Neural crest cell (in vitro differentiated cells): ENCODE results near the gene VANGL1. TPM values are rescaled to one million over a fixed set of nuclear protein-coding genes. Genes with fewer than 3 reads are reported as not detected.

Experiments
- DNase-seq: peaks from one replicate; pipeline ENCODE4 v3.0.0; 2021; ENCODE audit warnings: low read depth, mixed read lengths, low spot score
- H3K27ac Mint-ChIP-seq: one replicate; pipeline ENCODE4 v1.8.0; 2021; ENCODE audit warnings: mild to moderate bottlenecking, mixed read lengths; ENCODE audit not compliant: unreplicated experiment
- H3K27me3 Mint-ChIP-seq: 2 replicates; pipeline ENCODE4 v1.8.0; 2021; ENCODE audit warnings: low read depth, mild to moderate bottlenecking, mixed read lengths
- H3K36me3 Mint-ChIP-seq: 2 replicates; pipeline ENCODE4 v1.8.0; 2021; ENCODE audit warnings: low read depth, mild to moderate bottlenecking, mixed read lengths
- H3K4me1 Mint-ChIP-seq: 2 replicates; pipeline ENCODE4 v1.8.0; 2021; ENCODE audit warnings: mixed read lengths
- H3K4me3 Mint-ChIP-seq: one replicate; pipeline ENCODE4 v1.8.0; 2021; ENCODE audit warnings: mild to moderate bottlenecking, mixed read lengths
- H3K9me3 Mint-ChIP-seq: 2 replicates; pipeline ENCODE4 v1.8.0; 2021; ENCODE audit warnings: mixed read lengths
- total RNA-seq: library from RNA; stranded (reverse); gene quantifications from 2 replicates; pipeline ENCODE4 v1.2.1, GENCODE V29; 2021
- TF ChIP-seq, protein P1 (sequence below): fragments of 200-600 bp; sonication (generic); conservative IDR thresholded peaks from 2 replicates; pipeline ENCODE4 v1.5.0; 2021; ENCODE audit warnings: antibody characterized with exemption, mild to moderate bottlenecking

Gene VANGL1
- total RNA-seq, 1 donor from 2014 or later, result 5.4 TPM

DNA sequence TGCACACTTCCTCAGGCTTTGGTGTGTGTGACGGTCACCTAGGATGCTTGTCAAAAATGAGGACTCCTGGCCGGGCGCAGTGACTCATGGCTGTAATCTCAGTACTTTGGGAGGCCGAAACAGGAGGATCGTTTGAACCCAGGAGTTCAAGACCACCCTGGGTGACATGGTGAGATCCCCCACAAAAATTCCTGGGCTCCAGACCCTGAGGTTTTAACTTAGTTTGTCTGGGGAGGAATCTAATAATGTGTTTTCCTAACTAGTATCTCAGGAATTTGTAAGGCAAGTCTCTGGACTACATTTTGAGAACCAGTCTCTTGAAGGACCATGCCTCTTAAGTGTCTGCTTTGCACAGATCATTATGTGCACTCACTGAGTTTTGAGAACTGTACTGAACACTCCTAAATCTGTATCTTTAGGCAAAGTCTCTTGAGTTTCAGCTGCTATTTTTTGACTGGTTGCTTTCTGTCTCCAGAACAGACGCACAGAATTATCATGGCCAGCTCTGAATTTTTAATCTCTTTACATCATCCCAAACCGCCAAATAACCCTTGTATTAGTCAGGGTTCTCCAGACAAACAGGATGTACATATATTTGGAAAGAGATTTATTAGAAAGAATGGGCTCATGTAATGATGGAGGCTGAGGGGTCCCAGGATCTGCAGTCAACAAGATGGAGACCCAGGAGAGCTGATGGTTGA, 45.5 kb upstream of the VANGL1 start:
- DNase-seq, result no peak
- Mint-ChIP-seq H3K36me3 (no peaks in the 10 kb centered on the region), H3K9me3 (peaks cover 6% of the 10 kb centered on the region), H3K27me3 (peaks cover under 1% of the 10 kb centered on the region), H3K4me1 (peaks cover 8% of the 10 kb centered on the region), H3K4me3 (no peak overlapping the region), H3K27ac (no peak overlapping the region)
- TF ChIP-seq, protein P1, sequence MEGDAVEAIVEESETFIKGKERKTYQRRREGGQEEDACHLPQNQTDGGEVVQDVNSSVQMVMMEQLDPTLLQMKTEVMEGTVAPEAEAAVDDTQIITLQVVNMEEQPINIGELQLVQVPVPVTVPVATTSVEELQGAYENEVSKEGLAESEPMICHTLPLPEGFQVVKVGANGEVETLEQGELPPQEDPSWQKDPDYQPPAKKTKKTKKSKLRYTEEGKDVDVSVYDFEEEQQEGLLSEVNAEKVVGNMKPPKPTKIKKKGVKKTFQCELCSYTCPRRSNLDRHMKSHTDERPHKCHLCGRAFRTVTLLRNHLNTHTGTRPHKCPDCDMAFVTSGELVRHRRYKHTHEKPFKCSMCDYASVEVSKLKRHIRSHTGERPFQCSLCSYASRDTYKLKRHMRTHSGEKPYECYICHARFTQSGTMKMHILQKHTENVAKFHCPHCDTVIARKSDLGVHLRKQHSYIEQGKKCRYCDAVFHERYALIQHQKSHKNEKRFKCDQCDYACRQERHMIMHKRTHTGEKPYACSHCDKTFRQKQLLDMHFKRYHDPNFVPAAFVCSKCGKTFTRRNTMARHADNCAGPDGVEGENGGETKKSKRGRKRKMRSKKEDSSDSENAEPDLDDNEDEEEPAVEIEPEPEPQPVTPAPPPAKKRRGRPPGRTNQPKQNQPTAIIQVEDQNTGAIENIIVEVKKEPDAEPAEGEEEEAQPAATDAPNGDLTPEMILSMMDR, result no peak

DNA sequence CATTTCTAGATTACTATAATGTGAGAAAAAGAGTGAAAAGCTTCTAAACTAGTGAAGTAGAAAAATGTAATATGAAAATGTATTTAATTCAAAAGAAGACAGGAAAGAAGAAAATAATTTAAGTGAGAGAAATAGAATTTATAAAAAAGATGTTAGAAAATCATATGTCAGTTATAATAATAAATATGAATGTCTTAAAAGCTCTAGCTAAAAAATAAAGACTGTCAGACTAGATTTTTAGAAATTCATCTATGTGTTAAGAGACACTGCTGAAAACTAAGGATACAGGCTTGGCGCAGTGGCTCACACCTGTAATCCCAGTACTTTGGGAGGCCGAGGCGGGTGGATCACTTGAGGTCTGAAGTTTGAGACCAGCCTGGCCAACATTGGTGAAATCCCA, 37.3 kb upstream of the VANGL1 start:
- Mint-ChIP-seq H3K4me1 (peaks cover 4% of the 10 kb centered on the region), H3K4me3 (no peak overlapping the region), H3K27ac (no peak overlapping the region), H3K36me3 (no peaks in the 10 kb centered on the region), H3K9me3 (peaks cover 6% of the 10 kb centered on the region), H3K27me3 (peaks cover 4% of the 10 kb centered on the region)
- no peak for DNase-seq
- TF ChIP-seq, protein P1, result no peak

DNA sequence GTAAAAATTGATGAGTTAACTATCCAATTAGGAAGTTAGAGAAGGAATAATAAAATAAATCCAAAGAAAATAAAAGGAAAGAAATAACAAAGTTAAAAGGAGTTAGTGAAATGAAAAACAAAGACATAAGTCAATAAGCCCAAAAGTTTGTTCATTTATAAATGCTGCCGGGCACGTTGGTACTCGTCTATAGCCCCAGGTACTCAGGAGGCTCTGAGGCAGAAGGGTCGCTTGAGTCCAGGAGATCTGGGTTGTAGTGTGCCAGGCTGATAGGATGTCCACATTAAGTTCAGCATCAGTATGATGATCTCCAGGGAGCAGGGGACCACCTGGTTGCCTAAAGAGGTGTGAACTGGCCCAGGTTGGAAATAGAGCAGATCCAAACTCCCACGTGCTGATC, 35.5 kb upstream of the VANGL1 start:
- TF ChIP-seq, protein P1, result no peak
- Mint-ChIP-seq H3K4me1 (peaks cover 4% of the 10 kb centered on the region), H3K27ac (no peak overlapping the region), H3K27me3 (peaks cover 3% of the 10 kb centered on the region), H3K36me3 (no peaks in the 10 kb centered on the region), H3K4me3 (no peak overlapping the region), H3K9me3 (peaks cover 3% of the 10 kb centered on the region)
- no peak for DNase-seq

DNA sequence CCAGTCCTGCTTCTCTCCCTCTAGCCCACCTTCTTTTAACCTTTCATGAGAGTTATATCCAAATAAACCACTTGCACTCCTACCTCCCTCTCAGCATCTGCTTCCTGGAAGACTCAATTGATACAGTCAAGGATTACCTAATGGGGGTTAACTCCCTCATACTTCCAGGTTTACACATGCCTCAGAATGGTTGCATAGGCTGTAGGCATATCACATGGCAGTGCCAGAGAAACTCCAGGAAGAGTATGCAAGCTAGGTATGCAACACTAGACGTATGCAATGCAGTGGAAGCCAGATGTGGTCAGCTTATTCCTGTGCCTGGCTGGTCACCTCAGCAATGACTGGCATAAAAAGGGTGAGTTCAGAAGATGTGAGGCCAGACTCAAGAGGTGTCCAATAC, 32.7 kb upstream of the VANGL1 start:
- TF ChIP-seq, protein P1, result no peak
- no peaks in the 10 kb centered on the region for H3K36me3 Mint-ChIP-seq

DNA sequence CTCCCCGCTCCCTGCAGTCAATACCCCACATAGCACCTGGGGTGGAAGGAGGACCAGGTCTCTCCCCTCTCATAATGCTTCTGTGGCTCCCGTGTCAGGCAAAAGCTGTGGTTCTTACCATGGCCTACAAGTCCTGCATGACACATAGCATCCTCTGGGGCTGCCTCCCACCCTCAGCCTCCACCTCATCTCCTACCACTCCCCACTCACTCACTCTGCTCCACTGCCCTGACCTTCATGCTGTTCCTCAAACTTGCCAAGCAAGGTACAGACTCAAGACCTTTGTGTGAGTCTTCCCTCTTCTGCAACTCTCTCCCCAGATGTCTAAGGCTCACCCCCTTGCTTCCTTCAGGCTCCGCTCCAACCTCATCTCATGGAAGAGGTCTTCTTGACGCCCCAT, 28.0 kb upstream of the VANGL1 start:
- TF ChIP-seq, protein P1, result no peak
- Mint-ChIP-seq H3K36me3 (no peaks in the 10 kb centered on the region), H3K4me1 (no peaks in the 10 kb centered on the region), H3K9me3 (no peaks in the 10 kb centered on the region), H3K4me3 (no peak overlapping the region), H3K27me3 (peaks cover 5% of the 10 kb centered on the region), H3K27ac (no peak overlapping the region)
- no peak for DNase-seq

More for the DNA sequence above, 32.7 kb upstream of the VANGL1 start:
- Mint-ChIP-seq H3K4me1 (peaks cover 4% of the 10 kb centered on the region), H3K27me3 (peaks cover 3% of the 10 kb centered on the region), H3K4me3 (no peak overlapping the region), H3K27ac (no peak overlapping the region), H3K9me3 (peaks cover 3% of the 10 kb centered on the region)
- no peak for DNase-seq
